Activated T-helper 2 cell treated with anti-CD3 and anti-CD28 coated beads, Interferon-gamma antibody, Interleukin-2, Interleukin-4, amounts not matched to agents 10 μg/mL and 5 μg/mL and 100 μg/mL, durations not matched to agents 14 hours and 24 hours and 36 hours (primary cell): ENCODE results near the gene ZNF225. TPM values are rescaled to one million over a fixed set of nuclear protein-coding genes. Genes with fewer than 3 reads are reported as not detected.
"Not testable (repeated sequence)": the region's sequence is repeated elsewhere in the genome, so short reads cannot be mapped to it uniquely, and the experiment has no call there.

Source experiments
- DNase-seq: peaks from one replicate; pipeline ENCODE4 v3.0.0; 2021; ENCODE audit warnings: low spot score
- H3K27ac Mint-ChIP-seq: one replicate; pipeline ENCODE4 v1.8.0; 2021; ENCODE audit warnings: mixed read lengths
- H3K27me3 Mint-ChIP-seq: one replicate; pipeline ENCODE4 v1.8.0; 2021; ENCODE audit warnings: low read depth, mixed read lengths
- H3K36me3 Mint-ChIP-seq: one replicate; pipeline ENCODE4 v1.8.0; 2021; ENCODE audit warnings: low read depth, mixed read lengths
- H3K4me1 Mint-ChIP-seq: one replicate; pipeline ENCODE4 v1.8.0; 2021; ENCODE audit warnings: low read depth, mixed read lengths
- H3K4me3 Mint-ChIP-seq: one replicate; pipeline ENCODE4 v1.8.0; 2021; ENCODE audit warnings: low read depth, mild to moderate bottlenecking, moderate library complexity, mixed read lengths
- H3K9me3 Mint-ChIP-seq: one replicate; pipeline ENCODE4 v1.8.0; 2021; ENCODE audit warnings: mixed read lengths
- intact Hi-C: fragments of 100-400 bp; cut with micrococcal nuclease; formaldehyde crosslinking; loops from one replicate; pipeline ENCODE4 v1.15.1; 2023
- total RNA-seq: library from RNA; stranded (reverse); gene quantifications from 2 replicates; pipeline ENCODE4 v1.2.3, GENCODE V29; 2022

ZNF225 gene
- total RNA-seq, 1 donor from 2014 or later = 3.6 TPM

GRCh38 chr19:44112802-44113137 is 429 bp upstream of the ZNF225 start:
- H3K27me3 Mint-ChIP-seq = no peaks in the 10 kb centered on the region
- DNase-seq = no peak
- no peak overlapping the region for H3K27ac Mint-ChIP-seq
- H3K4me1 Mint-ChIP-seq = peaks cover 14% of the 10 kb centered on the region
- H3K36me3 Mint-ChIP-seq = peaks cover 50% of the 10 kb centered on the region
- intact Hi-C loops = loop anchor here (1.0 to 10.0 kb wide), 6 partner anchors 18 to 392 kb away; partner anchors contain the start of genes ZNF180, ZNF224, ZNF226 and ZNF227
- peaks cover 31% of the 10 kb centered on the region for H3K9me3 Mint-ChIP-seq
- H3K4me3 Mint-ChIP-seq = peak overlapping the region; percentile 99

- no peak for DNase-seq
- intact Hi-C loops = loop anchor here (1.0 to 10.0 kb wide), 6 partner anchors 20 to 391 kb away; partner anchors contain the start of genes ZNF180, ZNF224, ZNF226 and ZNF227
- H3K27me3 Mint-ChIP-seq = no peaks in the 10 kb centered on the region
- peaks cover 20% of the 10 kb centered on the region for H3K9me3 Mint-ChIP-seq
- H3K36me3 Mint-ChIP-seq = peaks cover 51% of the 10 kb centered on the region
- peak overlapping the region; percentile 99 for H3K4me3 Mint-ChIP-seq
- no peak overlapping the region for H3K27ac Mint-ChIP-seq
- peaks cover 14% of the 10 kb centered on the region for H3K4me1 Mint-ChIP-seq
Measured at GRCh38 chr19:44113784-44114390, 688 bp downstream of the ZNF225 start.

GRCh38 chr19:44121162-44121561 is 8.0 kb downstream of the ZNF225 start:
- H3K4me1 Mint-ChIP-seq, intact Hi-C loops, DNase-seq, H3K4me3 Mint-ChIP-seq, H3K27me3 Mint-ChIP-seq, H3K27ac Mint-ChIP-seq: not testable (repeated sequence)
- Mint-ChIP-seq H3K36me3 (peaks cover 90% of the 10 kb centered on the region), H3K9me3 (peaks cover 58% of the 10 kb centered on the region)

- no peaks in the 10 kb centered on the region for H3K4me1 Mint-ChIP-seq
- no peak for DNase-seq
- no peak overlapping the region for H3K27ac Mint-ChIP-seq
- intact Hi-C loops = no loop called here
- H3K36me3 Mint-ChIP-seq = peaks cover 37% of the 10 kb centered on the region
- no peaks in the 10 kb centered on the region for H3K27me3 Mint-ChIP-seq
- H3K4me3 Mint-ChIP-seq = no peak overlapping the region
- H3K9me3 Mint-ChIP-seq = peaks cover 46% of the 10 kb centered on the region
Measured at GRCh38 chr19:44131955-44132354, 18.8 kb downstream of the ZNF225 start.

GRCh38 chr19:44141191-44142058 is 28.2 kb downstream of the ZNF225 start, which contains the start of gene ZNF234:
ZNF234 (plus strand) TSS chr19:44141554; CDS start chr19:44144633, 3,079 bp downstream.
- Mint-ChIP-seq H3K4me3 (peak within 1 kb of the TSS; percentile 96), H3K27ac (peak within 1 kb of the TSS; percentile 89), H3K27me3 (no peaks in the 10 kb centered on the region), H3K36me3 (peaks cover 35% of the 10 kb centered on the region), H3K4me1 (peaks cover 14% of the 10 kb centered on the region), H3K9me3 (peaks cover 30% of the 10 kb centered on the region)
- intact Hi-C loops = loop anchor here (2.0 kb wide), 1 partner anchor 23 kb away; the partner anchor contains the start of gene ZNF226
- DNase-seq = peak; percentile 57

GRCh38 chr19:44142059-44142433 is 28.8 kb downstream of the ZNF225 start:
- no peak for DNase-seq
- H3K27ac Mint-ChIP-seq = peak overlapping the region; percentile 89

GRCh38 chr19:44149776-44150175 is 36.6 kb downstream of the ZNF225 start:
- H3K27me3 Mint-ChIP-seq = no peaks in the 10 kb centered on the region
- peaks cover 87% of the 10 kb centered on the region for H3K36me3 Mint-ChIP-seq
- no peak overlapping the region for H3K27ac Mint-ChIP-seq
- DNase-seq = no peak
- intact Hi-C loops = no loop called here
- no peaks in the 10 kb centered on the region for H3K4me1 Mint-ChIP-seq
- H3K9me3 Mint-ChIP-seq = peaks cover 31% of the 10 kb centered on the region
- H3K4me3 Mint-ChIP-seq = no peak overlapping the region

More at GRCh38 chr19:44142059-44142433, 28.8 kb downstream of the ZNF225 start:
- H3K9me3 Mint-ChIP-seq = peaks cover 29% of the 10 kb centered on the region
- no peaks in the 10 kb centered on the region for H3K27me3 Mint-ChIP-seq
- H3K4me1 Mint-ChIP-seq = peaks cover 14% of the 10 kb centered on the region
- H3K36me3 Mint-ChIP-seq = peaks cover 36% of the 10 kb centered on the region
- H3K4me3 Mint-ChIP-seq = peak overlapping the region; percentile 96
- intact Hi-C loops = no loop called here

- Mint-ChIP-seq H3K27ac (no peak overlapping the region), H3K36me3 (peaks cover 81% of the 10 kb centered on the region), H3K9me3 (peaks cover 45% of the 10 kb centered on the region), H3K4me3 (no peak overlapping the region), H3K4me1 (no peaks in the 10 kb centered on the region), H3K27me3 (no peaks in the 10 kb centered on the region)
- no peak for DNase-seq
- intact Hi-C loops = no loop called here
Measured at GRCh38 chr19:44151491-44151890, 38.3 kb downstream of the ZNF225 start.

GRCh38 chr19:44156475-44156874 is 43.3 kb downstream of the ZNF225 start:
- no peak overlapping the region for H3K4me3 Mint-ChIP-seq
- H3K9me3 Mint-ChIP-seq = peaks cover 79% of the 10 kb centered on the region

GRCh38 chr19:44163789-44164188 is 50.6 kb downstream of the ZNF225 start:
- Mint-ChIP-seq H3K4me1 (peaks cover 22% of the 10 kb centered on the region), H3K9me3 (peaks cover 70% of the 10 kb centered on the region), H3K36me3 (peaks cover 45% of the 10 kb centered on the region), H3K27me3 (no peaks in the 10 kb centered on the region), H3K4me3 (no peak overlapping the region), H3K27ac (no peak overlapping the region)
- intact Hi-C loops = loop anchor here (1.0 to 10.0 kb wide), 3 partner anchors 23 to 159 kb away; partner anchors contain the start of genes ZNF230 and ZNF234
- no peak for DNase-seq

More at GRCh38 chr19:44156475-44156874, 43.3 kb downstream of the ZNF225 start:
- H3K27me3 Mint-ChIP-seq = no peaks in the 10 kb centered on the region
- H3K36me3 Mint-ChIP-seq = peaks cover 62% of the 10 kb centered on the region
- DNase-seq = no peak
- no peak overlapping the region for H3K27ac Mint-ChIP-seq
- intact Hi-C loops = no loop called here
- no peaks in the 10 kb centered on the region for H3K4me1 Mint-ChIP-seq

GRCh38 chr19:44164327-44164672 is 51.1 kb downstream of the ZNF225 start:
- Mint-ChIP-seq H3K36me3 (peaks cover 51% of the 10 kb centered on the region), H3K9me3 (peaks cover 71% of the 10 kb centered on the region)
- intact Hi-C loops = loop anchor here (1.0 to 10.0 kb wide), 3 partner anchors 23 to 159 kb away; partner anchors contain the start of genes ZNF230 and ZNF234

GRCh38 chr19:44164673-44165512 is 51.7 kb downstream of the ZNF225 start, which contains the start of gene ZNF226:
ZNF226 (plus strand) TSS chr19:44165100; CDS start chr19:44170081, 4,981 bp downstream.
- intact Hi-C loops = loop anchor here (1.0 to 10.0 kb wide), 5 partner anchors 24 to 160 kb away; partner anchors contain the start of genes ZNF224, ZNF225, ZNF230 and ZNF234
- Mint-ChIP-seq H3K27me3 (no peaks in the 10 kb centered on the region), H3K27ac (peak within 1 kb of the TSS; percentile 80), H3K9me3 (peaks cover 73% of the 10 kb centered on the region), H3K36me3 (peaks cover 56% of the 10 kb centered on the region), H3K4me1 (peaks cover 22% of the 10 kb centered on the region), H3K4me3 (peak within 1 kb of the TSS; percentile 85)
- peak; percentile 71 for DNase-seq

More at GRCh38 chr19:44164327-44164672, 51.1 kb downstream of the ZNF225 start:
- no peak for DNase-seq
- peak overlapping the region; percentile 80 for H3K27ac Mint-ChIP-seq
- peaks cover 22% of the 10 kb centered on the region for H3K4me1 Mint-ChIP-seq
- no peaks in the 10 kb centered on the region for H3K27me3 Mint-ChIP-seq
- peak overlapping the region; percentile 85 for H3K4me3 Mint-ChIP-seq
